ENCODE results near the gene TMEM87A.
"Not testable (repeated sequence)": the region's sequence is repeated elsewhere in the genome, so short reads cannot be mapped to it uniquely, and the experiment has no call there.

Gene TMEM87A, protein sequence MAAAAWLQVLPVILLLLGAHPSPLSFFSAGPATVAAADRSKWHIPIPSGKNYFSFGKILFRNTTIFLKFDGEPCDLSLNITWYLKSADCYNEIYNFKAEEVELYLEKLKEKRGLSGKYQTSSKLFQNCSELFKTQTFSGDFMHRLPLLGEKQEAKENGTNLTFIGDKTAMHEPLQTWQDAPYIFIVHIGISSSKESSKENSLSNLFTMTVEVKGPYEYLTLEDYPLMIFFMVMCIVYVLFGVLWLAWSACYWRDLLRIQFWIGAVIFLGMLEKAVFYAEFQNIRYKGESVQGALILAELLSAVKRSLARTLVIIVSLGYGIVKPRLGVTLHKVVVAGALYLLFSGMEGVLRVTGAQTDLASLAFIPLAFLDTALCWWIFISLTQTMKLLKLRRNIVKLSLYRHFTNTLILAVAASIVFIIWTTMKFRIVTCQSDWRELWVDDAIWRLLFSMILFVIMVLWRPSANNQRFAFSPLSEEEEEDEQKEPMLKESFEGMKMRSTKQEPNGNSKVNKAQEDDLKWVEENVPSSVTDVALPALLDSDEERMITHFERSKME

DNA sequence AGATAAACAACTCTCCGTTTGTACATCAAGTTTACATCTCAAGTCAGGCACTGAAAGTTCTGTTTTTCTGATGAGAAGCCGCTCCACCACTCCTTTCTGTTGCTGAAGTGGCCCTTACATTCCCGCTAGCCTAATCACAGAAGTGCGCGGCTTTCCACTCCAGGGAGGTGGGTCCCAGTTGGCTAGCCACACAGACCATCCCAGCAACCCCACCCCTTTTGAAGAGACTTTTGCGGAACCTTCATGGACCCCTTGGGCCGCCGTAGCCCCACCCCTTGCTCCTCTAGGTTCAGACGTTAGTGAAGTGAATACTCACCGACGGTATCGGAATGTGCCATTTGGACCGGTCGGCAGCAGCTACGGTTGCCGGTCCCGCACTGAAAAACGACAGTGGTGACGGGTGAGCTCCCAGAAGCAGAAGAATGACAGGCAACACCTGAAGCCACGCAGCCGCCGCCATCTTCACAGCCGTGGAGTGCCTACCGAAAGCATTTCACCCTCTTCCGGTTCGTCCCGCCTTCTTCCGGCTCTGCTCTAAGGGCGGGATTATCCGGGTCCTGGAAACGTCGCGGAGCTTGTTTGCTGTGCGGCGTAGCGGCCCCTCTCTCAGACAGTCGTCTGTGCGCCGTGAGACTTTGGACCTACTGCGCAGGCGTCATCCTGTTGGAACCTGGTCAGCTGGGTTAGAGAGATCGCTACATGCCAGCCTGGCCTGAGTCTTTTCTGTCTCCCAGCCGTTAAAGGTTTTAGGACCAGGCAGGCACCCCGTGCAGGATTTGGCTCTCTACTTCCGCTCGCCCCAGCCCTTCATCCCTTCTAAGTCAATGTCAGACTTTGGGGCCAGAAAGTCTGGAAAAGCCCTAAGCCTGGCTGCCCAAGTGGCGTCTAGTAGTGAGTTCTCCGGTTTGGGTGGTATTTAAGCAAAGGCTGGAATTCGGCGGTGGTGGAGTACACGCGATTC, at the start of gene TMEM87A, which contains the start of gene GANC:
Gene TMEM87A (minus strand): TSS at position 495 of the 961 bp plus-strand sequence. CDS start 35 bp downstream, at position 460.
Gene GANC (plus strand): TSS at position 263 of the 961 bp plus-strand sequence. CDS start 1,281 bp downstream, outside the sequence.
- DNase-seq: peak; percentile 98
- in situ Hi-C loops (cut with MboI; ENCODE audit: low pct_unique_long_range_greater_than_20kb, low sequenced_read_pairs): no loop called here

GRCh38 chr15:42319206-42319605, 46.0 kb upstream of the TMEM87A start:
- in situ Hi-C loops (cut with MboI; ENCODE audit: low pct_unique_long_range_greater_than_20kb, low sequenced_read_pairs): no loop called here
- no peak for DNase-seq

GRCh38 chr15:42316282-42316805, 43.1 kb upstream of the TMEM87A start:
- in situ Hi-C loops (cut with MboI; ENCODE audit: low pct_unique_long_range_greater_than_20kb, low sequenced_read_pairs): not testable (repeated sequence)

GRCh38 chr15:42315521-42315920, 42.3 kb upstream of the TMEM87A start:
- DNase-seq: no peak
- in situ Hi-C loops (cut with MboI; ENCODE audit: low pct_unique_long_range_greater_than_20kb, low sequenced_read_pairs): no loop called here

More at GRCh38 chr15:42316282-42316805, 43.1 kb upstream of the TMEM87A start:
- DNase-seq: not testable (repeated sequence)

DNA sequence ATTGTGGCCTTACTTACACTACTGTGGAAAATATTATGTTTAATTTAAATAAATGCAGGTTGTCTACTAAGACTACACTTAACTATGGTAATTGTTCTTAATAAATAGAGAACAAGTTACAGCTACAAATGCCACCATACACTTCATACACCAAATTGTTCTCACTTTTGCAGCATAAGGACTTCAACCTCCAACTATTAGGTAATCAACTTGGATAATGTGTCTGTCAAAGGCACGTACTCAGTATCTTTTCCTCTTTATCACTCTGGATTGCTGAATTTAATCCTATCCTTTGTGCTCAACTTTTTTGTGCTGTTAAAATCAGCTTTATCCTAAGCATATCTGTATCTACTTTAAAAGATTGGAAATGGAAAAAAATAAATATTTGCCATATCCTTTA, 41.6 kb upstream of the TMEM87A start:
- DNase-seq: no peak
- in situ Hi-C loops (cut with MboI; ENCODE audit: low pct_unique_long_range_greater_than_20kb, low sequenced_read_pairs): no loop called here

GRCh38 chr15:42313463-42313862, 40.2 kb upstream of the TMEM87A start:
- in situ Hi-C loops (cut with MboI; ENCODE audit: low pct_unique_long_range_greater_than_20kb, low sequenced_read_pairs): no loop called here
- no peak for DNase-seq

DNA sequence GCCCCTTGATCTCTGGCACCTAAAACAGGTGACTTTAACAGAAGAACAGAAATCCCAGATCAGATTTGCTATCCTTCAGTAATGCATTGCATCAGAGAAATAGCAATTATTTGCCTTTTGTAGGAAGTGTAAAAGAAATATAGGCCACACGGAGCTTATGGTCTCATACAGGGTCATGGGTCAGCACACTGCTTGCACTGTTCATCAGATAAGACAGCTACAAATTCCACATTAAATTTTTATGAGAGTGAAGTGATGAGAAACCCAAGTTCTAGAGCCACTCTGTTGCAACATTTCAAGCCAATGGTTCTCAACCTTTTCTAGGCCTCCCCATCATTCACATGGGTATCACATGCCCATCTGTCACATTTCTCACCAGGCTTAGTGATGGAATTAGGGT, 33.4 kb upstream of the TMEM87A start:
- in situ Hi-C loops (cut with MboI; ENCODE audit: low pct_unique_long_range_greater_than_20kb, low sequenced_read_pairs): no loop called here
- no peak for DNase-seq

DNA sequence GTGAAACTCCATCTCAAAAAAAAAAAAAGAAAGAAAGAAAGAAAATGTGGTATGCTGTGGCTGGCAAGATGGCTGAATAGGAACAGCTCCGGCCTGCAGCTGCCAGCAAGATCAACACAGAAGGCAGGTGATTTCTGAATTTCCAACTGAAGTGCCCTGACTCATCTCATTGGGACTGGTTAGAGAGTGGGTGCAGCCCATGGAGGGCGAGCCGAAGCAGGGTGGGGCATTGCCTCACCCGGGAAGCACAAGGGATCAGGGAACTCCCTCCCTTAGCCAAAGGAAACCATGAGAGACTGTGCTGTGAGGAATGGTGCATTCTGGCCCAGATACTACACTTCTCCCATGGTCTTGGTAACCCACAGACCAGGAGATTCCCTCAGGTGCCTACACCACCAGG, 27.8 kb upstream of the TMEM87A start:
- DNase-seq; in situ Hi-C loops (cut with MboI; ENCODE audit: low pct_unique_long_range_greater_than_20kb, low sequenced_read_pairs): not testable (repeated sequence)

GRCh38 chr15:42289166-42289565, 15.9 kb upstream of the TMEM87A start:
- no peak for DNase-seq
- in situ Hi-C loops (cut with MboI; ENCODE audit: low pct_unique_long_range_greater_than_20kb, low sequenced_read_pairs): no loop called here

- in situ Hi-C loops (cut with MboI; ENCODE audit: low pct_unique_long_range_greater_than_20kb, low sequenced_read_pairs): no loop called here
- no peak for DNase-seq
Observed at GRCh38 chr15:42287931-42288330, 14.7 kb upstream of the TMEM87A start.

GRCh38 chr15:42286445-42287029, 13.3 kb upstream of the TMEM87A start:
- in situ Hi-C loops (cut with MboI; ENCODE audit: low pct_unique_long_range_greater_than_20kb, low sequenced_read_pairs): no loop called here
- DNase-seq: no peak

GRCh38 chr15:42285034-42285433, 11.8 kb upstream of the TMEM87A start:
- DNase-seq: no peak
- in situ Hi-C loops (cut with MboI; ENCODE audit: low pct_unique_long_range_greater_than_20kb, low sequenced_read_pairs): no loop called here

- in situ Hi-C loops (cut with MboI; ENCODE audit: low pct_unique_long_range_greater_than_20kb, low sequenced_read_pairs): no loop called here
- DNase-seq: no peak
Observed at GRCh38 chr15:42284551-42284950, 11.3 kb upstream of the TMEM87A start.

DNA sequence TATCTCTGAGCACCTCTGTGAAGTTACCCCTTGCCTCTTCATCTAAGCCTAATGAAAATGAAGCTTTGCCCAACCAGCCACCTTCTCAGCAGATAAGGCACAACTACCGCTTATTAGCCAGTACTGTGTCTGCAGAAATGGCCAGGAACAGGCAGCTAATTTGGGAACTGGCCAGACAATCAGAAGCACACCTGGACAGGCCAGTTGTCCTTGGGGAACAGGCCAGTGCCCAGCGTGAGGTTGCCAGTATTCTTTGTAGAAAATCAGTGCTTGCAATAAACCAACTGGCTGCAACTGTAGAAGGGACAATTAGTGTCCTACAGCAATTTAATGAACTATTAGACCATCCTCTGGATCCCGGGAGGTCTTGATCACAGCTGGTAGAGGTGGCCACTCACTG, 10.4 kb upstream of the TMEM87A start:
- in situ Hi-C loops (cut with MboI; ENCODE audit: low pct_unique_long_range_greater_than_20kb, low sequenced_read_pairs): no loop called here
- no peak for DNase-seq

- in situ Hi-C loops (cut with MboI; ENCODE audit: low pct_unique_long_range_greater_than_20kb, low sequenced_read_pairs): no loop called here
- DNase-seq: no peak
Observed at GRCh38 chr15:42282926-42283325, 9.7 kb upstream of the TMEM87A start.

GRCh38 chr15:42282344-42282743, 9.1 kb upstream of the TMEM87A start:
- DNase-seq: no peak
- in situ Hi-C loops (cut with MboI; ENCODE audit: low pct_unique_long_range_greater_than_20kb, low sequenced_read_pairs): no loop called here

- peak; percentile 19 for DNase-seq
- in situ Hi-C loops (cut with MboI; ENCODE audit: low pct_unique_long_range_greater_than_20kb, low sequenced_read_pairs): no loop called here
Observed at GRCh38 chr15:42279234-42279723, 6.0 kb upstream of the TMEM87A start.

DNA sequence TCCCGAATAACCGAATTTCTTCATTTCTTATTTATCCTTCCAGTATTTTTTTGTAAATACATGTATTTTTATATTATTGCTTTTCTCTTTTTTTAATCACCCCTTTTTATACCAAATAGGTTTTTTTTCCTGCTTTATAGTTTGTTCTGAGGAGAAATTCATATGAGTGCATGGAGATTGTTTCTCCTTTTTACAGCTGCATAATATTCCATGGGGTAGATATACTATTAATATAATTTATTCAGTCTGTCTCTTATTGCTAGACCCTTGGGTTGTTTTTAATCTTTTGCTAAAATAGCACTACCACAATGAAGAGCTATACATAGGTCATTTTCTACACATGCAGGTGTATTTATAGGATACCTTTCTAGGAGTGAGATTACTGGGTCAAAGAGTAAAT, 3.5 kb upstream of the TMEM87A start:
- no peak for DNase-seq
- in situ Hi-C loops (cut with MboI; ENCODE audit: low pct_unique_long_range_greater_than_20kb, low sequenced_read_pairs): no loop called here
